IPS DF 4.7 (cell line): ENCODE data around the gene ABR.

ENCODE experiments used
- DNase-seq: peaks from one replicate; pipeline ENCODE4 v3.0.0-alpha.2; 2013; ENCODE audit warnings: low spot score; ENCODE audit errors: extremely low read depth

ABR gene

DNA sequence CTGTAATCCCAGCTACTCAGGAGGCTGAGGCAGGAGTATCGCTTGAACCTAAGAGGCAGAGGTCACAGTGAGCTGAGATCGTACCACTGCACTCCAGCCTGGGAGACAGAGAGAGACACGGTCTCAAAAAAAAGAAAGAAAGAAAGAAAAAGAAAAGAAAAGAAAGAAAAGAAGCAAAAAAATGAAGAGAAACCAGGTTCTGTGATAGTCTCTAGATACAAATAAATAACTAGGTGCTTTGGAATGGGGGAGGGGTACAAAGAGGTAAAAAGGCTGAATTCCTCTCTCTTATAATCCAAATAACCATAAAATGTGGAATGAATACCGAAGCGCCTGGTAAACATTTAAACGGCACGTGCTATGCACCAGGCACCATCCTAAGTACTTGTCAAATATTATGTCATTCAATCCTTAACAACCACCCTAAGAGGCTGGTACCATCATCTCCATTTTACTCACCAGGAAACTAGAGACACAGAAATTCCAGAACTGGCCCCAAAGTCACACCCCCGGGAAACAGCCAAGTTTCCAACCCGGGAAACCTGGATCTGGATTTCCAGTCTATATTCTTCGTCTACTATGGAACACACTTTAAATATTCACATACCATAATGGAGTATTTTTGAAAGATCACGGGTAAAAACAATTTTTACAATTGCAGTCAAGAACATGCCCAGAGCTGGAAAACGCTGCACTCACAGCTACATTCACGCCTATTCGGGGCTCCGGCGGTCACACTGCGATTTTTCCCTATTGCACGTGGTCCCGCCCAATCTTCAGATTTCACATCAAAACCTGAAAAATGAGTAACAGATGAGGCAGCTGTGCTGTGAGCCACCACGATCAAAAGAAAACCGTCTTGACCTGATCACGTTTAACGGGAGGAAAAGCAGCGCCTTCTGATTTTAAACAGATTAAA lies 210.7 kb downstream of the ABR start:
- no peak for DNase-seq

DNA sequence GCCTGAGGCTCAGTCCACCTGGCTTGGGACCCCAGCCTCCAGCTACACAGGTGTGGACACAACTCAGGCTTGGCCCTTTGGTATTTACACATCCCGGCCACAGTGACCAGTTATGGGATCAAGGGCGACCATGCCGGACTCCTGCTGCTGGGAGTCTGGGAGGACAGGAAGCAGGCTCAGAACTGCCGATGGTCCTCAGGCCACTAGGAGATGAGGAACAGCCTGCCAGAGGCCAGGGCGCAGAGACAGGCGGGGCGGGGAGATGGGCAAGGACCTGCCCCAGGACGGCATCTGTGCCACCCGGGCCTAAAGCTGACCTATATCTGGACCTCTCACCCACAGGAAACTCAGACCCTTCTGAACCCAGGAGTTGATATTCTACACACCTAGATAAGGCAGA lies 212.7 kb downstream of the ABR start:
- no peak for DNase-seq

DNA sequence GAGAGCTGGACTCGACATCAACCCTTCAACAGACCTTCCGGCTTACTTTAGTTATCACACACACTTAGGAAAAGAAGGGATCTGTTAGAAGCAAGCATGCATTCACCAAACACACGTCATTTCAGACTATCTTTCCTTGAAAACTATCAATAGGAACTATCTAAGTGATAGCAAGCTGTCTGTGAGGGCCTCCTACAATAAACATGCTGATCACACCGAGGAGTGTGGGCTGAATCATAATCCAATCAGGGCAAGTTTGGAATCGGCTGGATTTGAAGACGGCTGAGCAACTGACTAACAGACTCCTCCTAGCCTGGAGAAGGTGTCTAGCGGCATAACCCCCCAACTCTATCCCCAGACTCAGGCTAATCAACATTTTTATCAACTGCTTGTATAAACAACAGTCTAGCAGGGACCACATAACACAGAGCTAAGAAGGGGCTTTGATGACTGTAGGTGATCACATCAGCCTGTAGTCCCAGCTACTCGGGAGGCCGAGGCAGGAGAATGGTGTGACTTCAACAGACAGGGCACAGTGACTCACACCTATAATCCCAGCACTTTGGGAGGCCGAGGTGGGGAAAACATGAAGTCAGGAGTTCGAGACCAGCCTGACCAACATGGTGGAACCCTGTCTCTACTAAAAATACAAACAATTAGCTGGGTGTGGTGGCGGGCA lies 214.3 kb downstream of the ABR start:
- DNase-seq: no peak

DNA sequence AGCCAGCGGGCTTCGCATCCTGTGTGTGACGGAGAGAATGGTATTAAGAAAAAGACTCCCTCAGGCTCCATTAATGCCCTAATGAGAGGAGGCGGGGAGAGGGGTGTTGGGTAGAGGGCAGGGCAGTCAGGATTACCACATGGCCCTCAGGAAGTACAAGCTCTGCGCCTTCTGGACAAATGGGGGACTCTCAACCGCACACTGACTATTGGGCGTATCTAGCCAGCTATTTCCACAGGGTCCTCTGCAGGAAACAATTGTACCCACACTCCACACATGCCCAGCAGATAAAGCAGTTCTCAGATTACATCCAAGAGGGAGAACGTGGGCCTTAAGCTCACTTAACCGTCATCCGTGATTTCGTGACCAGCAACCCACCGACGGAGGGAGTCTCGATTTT lies 214.9 kb downstream of the ABR start:
- DNase-seq: no peak

DNA sequence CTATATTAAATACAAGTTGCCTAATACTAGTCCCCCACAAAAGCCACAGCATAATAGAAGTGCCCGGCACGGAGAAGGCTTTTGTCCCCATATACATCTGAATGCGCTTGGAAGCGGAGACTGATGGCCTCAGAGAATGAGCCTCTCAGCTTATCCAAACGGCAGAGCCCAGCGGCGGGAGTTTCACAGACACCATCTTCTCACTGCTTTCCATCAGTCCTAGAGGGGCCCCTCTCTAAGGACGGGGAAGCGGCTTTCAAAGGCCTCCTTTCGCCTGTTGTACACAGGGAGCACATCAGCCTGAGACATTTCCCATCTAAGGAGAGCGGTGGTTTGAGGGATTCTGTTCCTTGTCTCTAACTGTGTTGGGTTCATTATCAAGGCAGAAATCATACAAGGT lies 217.1 kb downstream of the ABR start:
- DNase-seq: no peak

DNA sequence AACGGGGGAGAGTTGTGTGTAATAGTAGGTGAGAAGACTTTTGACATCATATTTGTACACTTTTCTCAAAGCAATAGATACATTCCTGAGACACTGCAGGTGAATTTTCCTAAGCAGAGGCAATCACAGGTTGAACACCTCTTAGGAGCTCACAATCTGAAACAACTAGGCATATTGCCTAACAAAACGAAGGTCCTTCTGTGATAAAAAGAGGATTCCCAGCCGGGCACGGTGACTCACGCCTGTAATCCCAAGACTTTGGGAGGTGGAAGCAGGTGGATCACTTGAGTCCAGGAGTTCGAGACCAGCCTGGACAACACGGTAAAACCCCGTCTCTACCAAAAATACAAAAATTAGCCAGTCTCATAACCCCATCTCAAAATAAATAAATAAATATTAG lies 217.6 kb downstream of the ABR start:
- DNase-seq: no peak

DNA sequence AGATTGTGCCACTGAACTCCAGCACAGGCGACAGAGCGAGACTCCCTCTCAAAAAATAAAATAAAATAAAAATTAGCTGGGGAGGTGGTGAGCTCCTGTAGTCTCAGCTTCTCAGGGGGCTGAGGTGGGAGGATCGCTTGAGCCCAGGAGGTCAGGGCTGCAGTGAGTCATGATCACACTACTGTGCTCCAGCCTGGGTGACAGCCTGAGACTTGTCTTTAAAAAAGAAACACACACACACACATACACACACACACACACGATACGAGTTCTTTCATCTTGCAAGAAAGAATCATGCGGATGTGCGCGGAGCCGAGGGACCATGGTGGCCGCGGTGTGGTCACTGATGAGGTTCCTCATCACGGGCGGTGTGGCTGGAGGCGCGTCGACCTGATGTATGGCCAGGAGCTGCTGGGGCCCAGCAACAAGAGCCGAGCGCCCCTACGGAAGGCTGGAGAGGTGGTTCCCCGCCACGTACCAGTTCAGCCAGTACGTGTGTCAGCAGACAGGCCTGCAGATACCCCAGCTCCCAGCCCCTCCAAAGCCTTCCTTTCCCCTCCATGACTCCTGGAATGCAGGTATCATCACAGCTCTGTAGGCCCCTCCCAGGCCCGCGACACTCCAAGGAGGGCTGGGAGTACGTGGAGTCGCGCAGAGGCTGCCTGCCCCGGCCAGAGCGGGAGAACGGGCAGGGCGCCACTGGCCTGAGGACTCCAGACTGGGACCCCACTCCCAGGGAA lies 220.9 kb downstream of the ABR start:
- DNase-seq: no peak

DNA sequence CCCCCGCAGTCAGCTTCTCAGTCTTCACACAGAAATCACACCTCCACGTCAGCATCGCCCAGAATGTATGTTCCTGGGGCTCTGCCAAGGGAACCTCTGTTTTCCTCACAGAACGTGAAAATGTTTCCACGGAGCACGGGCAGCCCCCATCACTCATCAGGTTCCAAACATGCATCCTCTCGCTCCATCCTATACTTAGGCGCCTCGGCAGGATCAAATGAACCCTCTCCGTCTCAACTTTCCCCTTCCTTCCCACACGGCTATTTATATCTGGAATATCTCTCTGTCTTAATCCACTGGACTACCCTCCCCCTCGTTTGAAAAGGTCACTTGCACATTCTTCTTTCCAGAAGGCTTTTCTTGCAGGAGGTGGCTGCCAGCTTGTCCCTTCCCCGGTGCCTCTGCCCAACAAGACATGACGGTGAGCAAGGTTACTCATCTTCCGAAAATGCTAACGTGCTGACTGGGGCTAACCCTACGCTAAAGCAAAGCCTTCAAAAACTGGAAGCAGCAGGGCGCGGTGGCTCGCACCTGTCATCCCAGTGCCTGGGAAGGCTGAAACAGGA lies 221.8 kb downstream of the ABR start:
- no peak for DNase-seq

DNA sequence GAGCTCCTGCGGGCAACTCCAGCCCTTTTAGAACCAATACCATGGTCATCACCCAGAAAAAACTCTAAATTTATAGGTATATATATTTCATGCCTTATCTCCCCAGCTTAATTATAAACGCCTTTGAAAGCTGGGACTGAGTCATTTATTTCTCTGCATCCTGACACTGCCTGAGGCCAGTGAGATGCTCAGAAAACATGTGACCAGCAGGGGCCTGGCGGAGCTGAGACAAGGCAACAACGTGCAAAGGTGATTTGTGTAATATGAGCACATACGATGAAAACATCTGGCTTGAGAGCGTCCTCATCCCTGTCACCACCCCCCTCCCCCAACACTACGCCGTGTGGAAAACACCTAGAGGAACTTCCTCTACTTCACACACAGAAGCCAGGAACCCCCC lies 222.9 kb downstream of the ABR start:
- no peak for DNase-seq

DNA sequence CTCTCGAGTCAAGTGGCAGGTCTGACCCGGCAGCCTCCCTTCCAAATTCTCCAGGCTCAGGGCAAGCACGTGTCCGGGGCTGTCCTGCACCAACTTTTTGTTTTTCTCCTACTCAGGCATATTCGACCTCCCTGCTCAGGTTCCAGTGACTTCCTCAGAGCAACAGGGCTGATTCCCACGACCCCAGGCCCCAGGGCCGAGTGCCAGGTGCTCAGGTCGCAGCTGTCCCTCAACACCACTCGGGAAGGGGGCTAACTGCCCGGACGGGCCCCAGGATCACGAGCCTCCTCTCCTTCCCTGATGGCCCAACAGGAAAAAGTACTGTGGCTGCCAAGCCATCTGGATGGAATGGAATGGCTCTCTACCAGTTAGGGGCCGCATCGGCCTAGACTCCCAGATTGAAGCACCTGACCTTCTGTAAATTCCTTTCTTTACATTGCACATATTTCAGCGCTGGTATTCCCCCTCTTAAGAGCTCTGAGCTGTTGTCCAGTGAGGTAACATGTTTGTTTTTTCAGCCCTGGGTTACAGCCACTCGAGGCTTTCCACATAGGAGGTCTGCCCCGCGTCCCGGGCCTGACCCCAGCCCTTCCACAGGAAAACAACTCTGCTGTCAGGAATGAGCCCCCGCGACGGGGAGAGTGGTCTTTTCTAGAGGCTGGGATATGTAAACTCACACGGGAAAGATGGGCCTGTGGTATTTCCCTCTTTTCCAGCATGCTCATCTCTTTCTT lies 225.2 kb downstream of the ABR start:
- DNase-seq: no peak

DNA sequence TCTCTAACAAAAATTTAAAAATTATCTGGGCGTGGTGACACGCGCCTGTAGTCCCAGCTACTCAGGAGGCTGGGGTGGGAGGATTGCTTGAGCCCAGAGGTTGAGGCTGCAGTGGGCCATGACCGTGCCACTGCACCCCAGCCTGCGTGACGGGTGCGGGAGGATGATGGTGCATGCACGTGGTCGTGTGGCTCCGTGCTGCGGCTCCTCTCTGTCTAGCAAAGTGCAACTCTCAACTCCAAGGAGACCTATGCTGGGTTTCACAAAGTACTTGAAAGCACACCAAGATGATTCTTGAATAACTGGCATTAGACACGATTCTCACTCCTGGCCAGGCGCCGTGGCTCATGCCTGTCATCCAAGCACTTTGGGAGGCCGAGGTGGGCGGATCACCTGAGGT lies 226.0 kb downstream of the ABR start:
- DNase-seq: no peak
